Neural cell (in vitro differentiated cells): ENCODE data around the gene MRPL58. TPM values are rescaled to one million over a fixed set of nuclear protein-coding genes. Genes with fewer than 3 reads are reported as not detected.

Experiments used
- H2AFZ ChIP-seq: fragments of 200-600, 300-800 bp; sonication (generic), shearing (Covaris generic); 2 replicates; pipeline ENCODE4 v1.6.0; 2014; ENCODE audit warnings: low read depth, mild to moderate bottlenecking, antibody characterized with exemption, low read length, moderate library complexity
- H3F3A ChIP-seq: fragments of 200-600 bp; shearing (Covaris generic); 2 replicates; pipeline ENCODE4 v1.6.1; 2016; ENCODE audit warnings: mild to moderate bottlenecking, moderate library complexity, mixed read lengths, antibody characterized with exemption, low read length; ENCODE audit not compliant: insufficient read depth, poor library complexity, severe bottlenecking
- H3K27ac ChIP-seq: fragments of 200-600, 300-800 bp; sonication (generic), shearing (Covaris generic); 2 replicates; pipeline ENCODE4 v1.5.1; 2014; ENCODE audit warnings: mild to moderate bottlenecking, low read length, moderate library complexity
- H3K27me3 ChIP-seq: fragments of 300-800, 200-600 bp; sonication (generic), shearing (Covaris generic); 2 replicates; pipeline ENCODE4 v1.6.0; 2014; ENCODE audit warnings: mild to moderate bottlenecking, low read depth, low read length, moderate library complexity; ENCODE audit not compliant: insufficient read depth
- H3K36me3 ChIP-seq: fragments of 300-800, 200-600 bp; sonication (generic), shearing (Covaris generic); 2 replicates; pipeline ENCODE4 v1.5.1; 2014; ENCODE audit warnings: mild to moderate bottlenecking, antibody characterized with exemption, low read length, moderate library complexity; ENCODE audit not compliant: insufficient read depth
- H3K4me2 ChIP-seq: fragments of 300-800, 200-600 bp; sonication (generic), shearing (Covaris generic); 2 replicates; pipeline ENCODE4 v1.6.0; 2014; ENCODE audit warnings: mild to moderate bottlenecking, low read length
- H3K4me3 ChIP-seq: fragments of 300-800, 200-600 bp; sonication (generic), shearing (Covaris generic); 2 replicates; pipeline ENCODE4 v1.5.1; 2014; ENCODE audit warnings: mild to moderate bottlenecking, low read length, moderate library complexity
- H3K79me2 ChIP-seq: fragments of 200-600 bp; shearing (Covaris generic); replicated peaks from 2 replicates; pipeline ENCODE4 v1.6.0; 2014; ENCODE audit warnings: mild to moderate bottlenecking, low read length, moderate library complexity; ENCODE audit not compliant: insufficient read depth
- H3K9ac ChIP-seq: fragments of 300-800, 200-600 bp; sonication (generic), shearing (Covaris generic); 2 replicates; pipeline ENCODE4 v1.6.1; 2016; ENCODE audit warnings: mild to moderate bottlenecking, low read length, mixed read lengths
- H3K9me2 ChIP-seq: fragments of 200-600 bp; shearing (Covaris generic); 2 replicates; pipeline ENCODE4 v1.6.1; 2016; ENCODE audit warnings: mild to moderate bottlenecking, low read length, mixed read lengths; ENCODE audit not compliant: insufficient read depth
- H3K9me3 ChIP-seq: fragments of 200-600, 300-800 bp; sonication (generic), shearing (Covaris generic); 2 replicates; pipeline ENCODE4 v1.6.1; 2016; ENCODE audit warnings: mild to moderate bottlenecking, mixed run types, low read length, moderate library complexity, mixed read lengths
- H4K20me1 ChIP-seq: fragments of 200-600 bp; shearing (Covaris generic); 2 replicates; pipeline ENCODE4 v1.6.1; 2016; ENCODE audit warnings: mild to moderate bottlenecking, mixed run types; ENCODE audit not compliant: insufficient read depth
- CTCF ChIP-seq: fragments of 450-650 bp; IDR thresholded peaks from 2 replicates; pipeline ENCODE4 v1.5.1; 2014; ENCODE audit warnings: antibody characterized with exemption, mild to moderate bottlenecking, moderate library complexity; ENCODE audit not compliant: poor library complexity, severe bottlenecking
- EP300 ChIP-seq: fragments of 450-650 bp; conservative IDR thresholded peaks from 2 replicates; pipeline ENCODE4 v1.6.1; 2014; ENCODE audit warnings: antibody characterized with exemption, mild to moderate bottlenecking, moderate library complexity; ENCODE audit not compliant: poor library complexity, severe bottlenecking
- EZH2 ChIP-seq: fragments of 200-600, 300-800 bp; shearing (Covaris generic), sonication (generic); IDR thresholded peaks from 2 replicates; pipeline ENCODE4 v1.6.1; 2014; ENCODE audit warnings: antibody characterized with exemption, low read length, borderline replicate concordance, mild to moderate bottlenecking; ENCODE audit not compliant: insufficient read depth, poor library complexity, severe bottlenecking
- MXI1 ChIP-seq: fragments of 450-650 bp; conservative IDR thresholded peaks from 2 replicates; pipeline ENCODE4 v1.6.1; 2014; ENCODE audit warnings: antibody characterized with exemption, mild to moderate bottlenecking; ENCODE audit not compliant: poor library complexity, severe bottlenecking
- POLR2AphosphoS5 ChIP-seq: IDR thresholded peaks from 2 replicates; pipeline ENCODE4 v1.6.1; 2012
- RAD21 ChIP-seq: fragments of 450-650 bp; conservative IDR thresholded peaks from 2 replicates; pipeline ENCODE4 v1.6.1; 2014; ENCODE audit warnings: antibody characterized with exemption, mild to moderate bottlenecking, moderate library complexity
- REST ChIP-seq: IDR thresholded peaks from 2 replicates; pipeline ENCODE4 v1.6.1; 2012; ENCODE audit warnings: borderline replicate concordance
- SMC3 ChIP-seq: fragments of 450-650 bp; conservative IDR thresholded peaks from 2 replicates; pipeline ENCODE4 v1.6.1; 2014; ENCODE audit warnings: antibody characterized with exemption, mild to moderate bottlenecking, moderate library complexity; ENCODE audit not compliant: poor library complexity
- TAF1 ChIP-seq: IDR thresholded peaks from 2 replicates; pipeline ENCODE4 v1.6.1; 2012; ENCODE audit warnings: low read depth
- polyA plus RNA-seq: library from polyadenylated mRNA; depleted of rRNA; stranded (reverse); fragments of >200 nt; gene quantifications from 2 replicates; pipeline ENCODE4 v1.2.3, GENCODE V29; 2014

The MRPL58 gene
- polyA plus RNA-seq, 1 donor from 2014 or later: 47.4 TPM

GRCh38 chr17:74978240-74978639 lies 34.2 kb upstream of the MRPL58 start:
- Histone ChIP-seq H3K9ac (no peak overlapping the region), H3K27ac (no peak overlapping the region), H2AFZ (no peak overlapping the region), H4K20me1 (no peaks in the 10 kb centered on the region), H3K9me2 (no peaks in the 10 kb centered on the region), H3K9me3 (no peaks in the 10 kb centered on the region), H3K79me2 (no peaks in the 10 kb centered on the region), H3K4me3 (no peak overlapping the region), H3F3A (no peaks in the 10 kb centered on the region), H3K27me3 (peaks cover 3% of the 10 kb centered on the region), H3K4me2 (no peak overlapping the region), H3K36me3 (no peaks in the 10 kb centered on the region)
- TF ChIP-seq MXI1: no peak
- no peak for TF ChIP-seq SMC3

- no peaks in the 10 kb centered on the region for H3K79me2 ChIP-seq
- TF ChIP-seq EP300 (no peak), REST (no peak), SMC3 (no peak), CTCF (no peak), RAD21 (no peak), MXI1 (no peak), POLR2AphosphoS5 (no peak), TAF1 (no peak), EZH2 (no peak)
- no peak overlapping the region for H3K4me3 ChIP-seq
- no peaks in the 10 kb centered on the region for H3F3A ChIP-seq
- H3K9ac ChIP-seq: no peak overlapping the region
- H3K27ac ChIP-seq: no peak overlapping the region
- no peaks in the 10 kb centered on the region for H4K20me1 ChIP-seq
- H3K27me3 ChIP-seq: no peaks in the 10 kb centered on the region
- H3K36me3 ChIP-seq: no peaks in the 10 kb centered on the region
- H3K4me2 ChIP-seq: no peak overlapping the region
- H3K9me3 ChIP-seq: no peaks in the 10 kb centered on the region
- no peak overlapping the region for H2AFZ ChIP-seq
- H3K9me2 ChIP-seq: no peaks in the 10 kb centered on the region
Measured at GRCh38 chr17:74979408-74980146, 32.9 kb upstream of the MRPL58 start.
